ENCODE measurements around the gene TMEM219.

GRCh38 chr16:29915590-29916247, 46.2 kb upstream of the TMEM219 start:
- no peak for TF ChIP-seq CTCF (IDR thresholded peaks at IDR 0.05)
- TF ChIP-seq POLR2AphosphoS5 (IDR thresholded peaks at IDR 0.05): no peak
